GM19193 (cell line): ENCODE data around the gene ATXN1.

Source experiments
- POLR2A ChIP-seq: IDR thresholded peaks from 4 replicates; pipeline ENCODE4 v1.6.1; 2011; ENCODE audit not compliant: insufficient read depth, insufficient read length; ENCODE audit errors: extremely low read depth

The ATXN1 gene

DNA sequence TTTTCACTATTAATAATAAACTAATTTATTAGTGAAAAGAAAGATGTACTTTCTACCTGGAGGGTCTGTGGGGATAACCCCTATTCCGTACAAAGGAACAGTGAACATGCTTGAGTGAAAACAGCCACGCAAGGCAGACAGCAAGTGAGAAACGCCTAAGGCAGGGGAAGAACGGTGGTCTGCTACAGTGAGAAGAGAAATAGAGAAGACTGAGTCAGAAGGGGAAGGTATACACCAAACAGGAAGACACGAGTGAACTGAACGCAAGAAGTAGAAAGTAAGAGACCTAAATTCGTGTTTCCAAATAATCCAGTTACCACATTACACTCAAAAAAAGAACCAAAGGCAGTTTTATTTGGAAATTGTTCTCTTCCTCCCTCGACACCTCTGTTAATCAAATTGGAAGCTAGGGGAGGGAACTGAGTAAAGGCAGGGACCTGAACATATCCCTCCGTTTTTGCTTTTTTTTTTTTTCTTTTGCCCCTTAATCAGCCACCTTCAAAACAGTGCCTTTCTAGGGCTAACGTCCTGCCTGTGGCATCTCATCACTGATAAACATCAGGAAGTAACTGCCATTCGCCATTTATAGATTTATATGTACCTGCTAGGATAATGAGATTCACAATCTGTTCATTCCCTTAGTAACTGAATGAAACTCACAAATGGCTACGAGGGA lies 48.9 kb downstream of the ATXN1 start:
- no peak for TF ChIP-seq POLR2A

DNA sequence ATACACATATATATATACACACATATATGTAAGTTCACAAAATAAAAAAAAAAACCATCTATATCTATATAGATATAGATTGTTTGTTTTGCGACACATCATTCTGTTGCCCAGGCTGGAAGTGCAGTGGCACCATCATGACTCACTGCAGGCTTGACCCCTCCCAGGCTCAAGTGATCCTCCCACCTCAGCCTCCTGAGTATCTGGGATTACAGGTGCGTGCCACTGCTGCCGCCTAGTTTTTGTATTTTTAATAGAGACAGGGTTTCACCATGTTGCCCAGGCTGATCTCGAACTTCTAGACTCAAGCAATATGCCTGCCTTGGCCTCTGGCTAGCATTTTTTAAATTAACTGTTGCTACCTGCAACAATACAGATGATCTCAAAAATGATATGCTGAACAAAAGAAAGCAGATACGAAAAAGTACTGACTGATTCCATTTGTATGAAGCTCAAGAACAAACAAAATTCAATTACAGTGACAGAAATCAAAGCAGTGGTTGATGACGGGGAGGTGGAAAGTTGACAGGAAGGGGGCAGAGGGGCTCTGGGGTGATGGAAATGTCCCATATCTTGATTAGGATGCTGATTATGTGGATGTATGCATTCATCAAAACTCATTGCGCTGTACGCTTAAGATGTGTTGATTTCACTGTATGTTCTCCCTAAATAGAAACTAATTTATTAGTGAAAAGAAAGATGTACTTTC lies 49.6 kb downstream of the ATXN1 start:
- no peak for TF ChIP-seq POLR2A

DNA sequence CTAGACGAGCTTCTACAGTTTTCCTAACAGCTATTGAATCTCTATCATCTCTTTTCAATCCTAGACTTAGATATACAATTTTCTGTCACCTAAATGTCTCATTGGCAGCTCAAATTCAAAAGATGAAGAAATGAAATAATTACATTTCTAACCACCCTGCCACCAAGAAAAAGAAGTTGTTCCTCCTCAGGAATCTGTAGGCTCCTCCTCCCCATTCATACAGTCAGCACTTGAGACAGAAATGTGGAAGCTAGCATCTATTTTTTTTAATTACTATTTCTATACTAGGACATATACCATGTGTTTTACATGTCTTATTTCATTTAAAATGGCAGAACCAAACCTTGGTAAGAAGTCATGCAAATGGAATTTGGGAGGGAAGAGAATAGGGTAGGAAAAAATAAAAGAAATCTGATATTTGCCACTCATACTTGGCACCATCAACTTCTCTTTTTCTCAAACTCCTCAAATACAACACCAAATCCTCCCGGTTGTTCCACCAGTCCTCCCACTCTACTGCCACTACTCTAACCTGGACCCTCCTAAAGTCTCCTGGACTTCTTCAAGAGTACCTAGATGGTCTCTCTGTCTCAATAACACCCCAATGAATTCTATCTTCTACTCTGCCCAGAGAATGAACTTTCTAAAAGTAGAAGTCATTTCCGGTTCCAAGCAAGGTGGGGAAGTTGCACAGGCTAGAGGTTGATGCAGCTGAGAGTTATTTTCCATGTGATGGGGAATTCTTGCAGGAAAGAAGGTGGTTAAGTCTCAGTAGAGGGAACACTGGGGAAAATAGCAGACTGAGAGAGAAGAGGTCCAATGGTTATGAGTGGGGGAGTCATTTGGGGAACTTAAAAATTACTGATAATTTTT lies 54.1 kb downstream of the ATXN1 start:
- TF ChIP-seq POLR2A, result no peak

DNA sequence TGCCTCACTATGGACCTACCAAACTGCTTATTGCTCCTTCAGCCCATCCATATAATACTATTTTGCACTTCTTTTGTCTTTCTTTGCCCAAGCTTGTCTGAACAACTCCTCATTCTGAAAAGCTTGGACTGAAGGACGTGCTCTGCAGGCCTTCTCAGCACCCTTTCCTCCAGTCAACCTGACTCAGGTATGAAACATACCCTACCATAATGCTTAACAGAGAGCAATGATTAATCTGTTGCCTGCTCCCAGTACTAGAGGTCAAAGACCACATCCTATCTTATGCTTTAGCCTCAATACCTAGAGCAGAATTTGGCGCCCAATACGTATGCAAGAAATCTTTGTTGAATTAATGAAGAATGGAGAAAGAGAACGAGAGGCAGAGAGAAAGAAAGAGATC lies 55.2 kb downstream of the ATXN1 start:
- no peak for TF ChIP-seq POLR2A

DNA sequence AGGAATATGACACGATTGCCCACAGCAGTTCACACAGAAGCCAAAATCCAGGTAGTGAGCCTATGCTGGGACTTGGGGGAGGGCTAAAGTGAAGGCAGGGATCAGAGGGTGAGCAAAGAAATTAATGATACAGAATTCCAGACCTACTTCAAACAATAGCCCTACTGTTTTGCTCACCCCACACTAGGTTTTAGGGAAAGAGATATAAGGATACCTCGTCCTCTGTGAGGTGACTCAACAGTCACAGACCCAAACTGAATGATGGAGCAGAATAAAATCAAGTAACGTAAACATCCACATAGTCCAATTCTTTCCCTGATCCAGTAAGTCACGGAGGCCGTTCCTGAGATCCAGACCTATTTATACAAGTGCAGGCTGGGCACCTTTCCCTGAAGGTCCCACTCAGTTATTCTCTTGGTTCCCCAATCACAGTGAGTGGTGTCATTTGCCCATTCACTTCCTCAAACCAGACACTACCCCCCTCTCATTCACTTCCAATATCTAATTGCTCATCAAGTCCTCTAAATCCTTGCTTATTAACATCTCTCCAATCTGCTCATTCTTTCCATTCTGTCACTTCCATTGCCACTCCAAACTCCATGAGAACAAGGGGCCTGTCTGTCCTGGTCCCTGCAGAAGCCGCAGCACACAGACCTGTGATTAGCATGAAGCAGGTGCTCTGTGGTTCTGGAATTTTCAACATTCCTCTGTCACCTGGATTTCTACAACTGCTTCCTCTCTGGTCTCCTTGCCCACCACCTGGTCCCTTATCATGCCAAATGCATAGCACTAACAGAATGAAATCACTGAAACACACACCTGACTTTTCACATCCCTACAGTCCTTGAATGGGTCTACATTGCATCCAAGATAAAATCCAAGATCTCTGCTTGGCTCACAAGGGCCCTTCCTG lies 55.9 kb downstream of the ATXN1 start:
- no peak for TF ChIP-seq POLR2A

DNA sequence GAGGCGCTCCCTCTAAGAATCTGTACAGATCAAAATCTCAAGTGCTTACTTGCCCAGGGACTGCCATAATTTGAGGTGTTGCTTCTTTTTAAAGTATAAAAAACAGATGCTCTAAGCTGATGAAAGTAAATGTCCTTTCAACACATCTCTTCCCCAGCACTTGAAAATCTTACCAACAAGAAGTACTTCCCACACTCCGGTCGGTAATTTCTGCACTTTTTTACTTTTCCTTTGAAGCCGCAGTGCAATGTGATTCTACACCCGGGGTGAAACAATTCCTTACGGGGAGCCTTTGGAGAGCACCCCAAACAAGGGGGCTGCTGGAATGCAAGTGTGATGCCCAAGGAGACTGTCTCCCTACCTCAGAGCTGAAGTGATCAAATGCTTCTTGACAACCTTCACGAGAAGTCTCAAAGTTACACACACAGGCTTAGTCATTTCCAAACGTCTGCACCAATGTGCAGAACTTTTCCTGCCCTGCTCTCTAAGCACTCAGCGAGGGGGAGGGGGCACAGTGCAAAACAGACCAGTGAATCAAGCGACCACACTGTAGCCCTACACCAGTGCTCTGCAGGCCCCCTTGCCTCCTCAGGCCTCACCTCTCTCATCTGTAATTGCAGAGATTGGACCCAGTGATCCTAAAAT lies 56.7 kb downstream of the ATXN1 start:
- no peak for TF ChIP-seq POLR2A

DNA sequence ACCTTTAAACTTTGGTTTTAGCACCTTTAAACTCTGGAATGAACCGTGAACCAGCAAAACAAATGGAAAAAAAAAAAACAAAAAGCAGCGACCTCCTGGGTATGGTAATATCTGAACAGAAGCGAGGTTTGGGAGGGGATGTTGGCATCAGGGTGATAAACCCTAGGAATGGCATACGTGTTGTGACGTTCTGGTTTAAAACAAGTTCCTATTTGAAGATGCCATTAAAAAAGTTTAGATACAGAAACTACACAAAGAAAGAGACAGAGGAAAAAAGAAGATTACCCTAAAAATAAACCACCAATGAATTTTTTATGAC lies 60.4 kb downstream of the ATXN1 start:
- TF ChIP-seq POLR2A, result no peak

DNA sequence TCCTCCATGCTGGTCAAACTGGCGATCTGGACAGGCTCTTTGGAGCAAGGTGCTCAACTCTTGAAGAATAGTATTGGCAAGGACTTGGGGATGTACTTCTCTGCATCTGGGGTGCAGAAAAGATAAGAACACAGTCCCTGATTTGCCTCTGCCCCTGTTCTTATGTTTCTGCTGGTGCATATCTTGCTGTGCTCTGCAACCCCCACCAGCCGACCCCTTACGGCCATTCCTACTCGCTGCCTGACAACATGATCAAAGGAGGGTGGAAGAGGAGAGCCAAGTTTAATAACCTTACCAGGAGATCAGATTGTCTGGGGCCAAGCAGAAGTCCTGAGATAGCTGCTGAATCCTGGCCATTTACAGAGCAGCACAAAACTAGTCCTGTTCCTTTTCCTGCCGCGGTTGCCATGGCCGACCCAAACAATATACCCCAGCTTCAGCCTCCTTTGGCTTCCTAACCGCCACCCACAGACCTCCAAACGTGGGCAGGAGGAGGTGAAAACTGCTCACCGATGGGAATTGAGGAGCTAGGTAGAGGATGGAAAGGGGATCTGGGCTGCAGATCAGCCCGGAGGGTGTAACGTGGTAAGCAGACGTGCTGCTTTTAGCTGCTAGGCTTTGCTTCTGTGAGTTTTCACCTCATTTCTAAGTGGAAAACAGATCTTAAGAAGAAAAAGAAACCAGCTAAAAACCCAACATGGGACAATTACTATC lies 60.9 kb downstream of the ATXN1 start:
- TF ChIP-seq POLR2A, result no peak

DNA sequence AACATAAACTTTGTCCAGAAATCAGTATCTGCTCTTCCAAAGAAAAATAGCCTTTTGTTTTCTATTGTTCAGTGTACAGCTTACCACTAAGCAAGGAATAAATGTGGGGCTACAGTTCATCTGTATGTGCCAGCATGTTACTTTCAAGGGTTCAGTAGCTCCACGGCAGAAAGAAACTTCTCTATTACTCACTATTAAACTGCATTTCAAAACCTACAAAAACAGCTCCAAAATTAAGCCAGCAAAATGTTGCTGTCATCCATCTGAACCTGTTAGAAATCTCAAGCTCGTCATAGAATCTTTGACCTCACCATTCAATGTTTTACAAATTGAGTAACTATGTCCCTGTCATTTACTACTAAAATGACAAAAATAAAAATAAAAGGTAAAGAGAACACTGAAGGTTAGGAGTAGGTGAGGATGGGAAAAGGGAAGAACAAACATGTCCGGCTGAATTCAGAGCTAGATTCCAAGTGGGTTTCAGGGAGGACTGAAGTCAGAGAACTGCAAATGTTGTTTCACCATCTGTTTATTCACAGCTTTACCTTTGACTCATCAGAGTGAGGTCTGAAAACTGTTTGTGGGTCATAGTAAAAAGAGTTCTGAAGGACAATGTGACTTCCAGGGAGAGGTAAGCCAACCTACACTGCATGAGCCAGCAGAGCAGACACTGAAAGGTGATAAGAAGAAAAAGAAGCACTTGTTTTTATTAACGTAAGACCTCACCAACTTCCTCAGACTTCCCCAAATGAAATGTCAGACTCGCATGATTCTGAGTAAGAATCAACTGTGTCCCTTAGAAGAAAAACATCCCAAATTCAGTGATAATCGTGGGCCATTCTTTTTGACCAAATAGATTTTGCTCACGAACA lies 62.0 kb downstream of the ATXN1 start:
- no peak for TF ChIP-seq POLR2A

DNA sequence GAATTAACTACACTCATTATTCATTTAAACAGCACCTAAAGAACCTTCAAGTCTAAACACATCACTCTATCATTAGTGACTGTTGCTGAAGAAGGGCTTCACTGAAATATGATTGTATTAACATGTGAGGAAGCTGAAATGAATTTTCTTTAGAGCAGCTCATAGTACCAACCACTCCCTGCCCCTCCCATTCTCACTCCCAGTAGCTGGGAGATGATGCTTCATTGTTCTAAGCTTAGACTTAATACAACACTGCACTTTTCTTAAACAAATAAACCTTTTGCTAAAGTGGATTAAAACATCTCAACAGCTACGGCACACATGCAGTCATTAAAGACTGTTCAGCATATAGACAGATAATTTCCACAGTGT lies 63.1 kb downstream of the ATXN1 start:
- TF ChIP-seq POLR2A, result no peak

DNA sequence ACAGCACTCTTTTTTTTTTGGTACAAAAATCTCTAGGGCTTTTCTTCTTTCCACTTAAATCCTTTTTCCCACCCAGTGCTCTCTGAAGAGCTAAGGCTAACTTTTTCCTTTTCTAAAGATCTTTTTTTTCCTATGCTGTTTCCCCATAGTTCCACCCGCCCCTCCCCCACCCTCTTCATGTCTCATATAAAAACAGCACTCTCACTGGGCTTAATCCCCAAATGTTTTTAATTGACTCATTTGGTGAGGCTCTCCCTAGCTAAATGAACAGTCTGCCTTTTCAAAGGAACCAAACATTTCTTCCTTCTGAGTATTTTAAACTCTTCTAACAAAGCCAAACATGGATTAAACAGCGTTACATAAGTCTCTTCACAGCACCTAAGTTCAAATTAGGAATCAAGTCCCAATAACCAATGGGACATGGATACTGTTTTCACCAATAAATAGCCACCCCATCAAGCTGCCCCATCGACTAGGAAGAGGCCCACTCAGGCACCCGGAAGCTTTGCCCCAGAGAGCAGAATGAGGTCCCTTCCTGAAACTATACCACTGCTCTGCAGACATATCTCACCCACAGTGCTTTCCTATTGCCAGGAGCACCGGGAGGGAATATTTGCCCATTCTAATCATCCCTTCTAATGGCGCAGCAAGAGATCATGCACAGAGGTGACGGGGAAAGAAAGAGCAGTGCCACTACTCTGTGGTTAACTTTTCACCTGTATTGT lies 63.7 kb downstream of the ATXN1 start:
- no peak for TF ChIP-seq POLR2A

DNA sequence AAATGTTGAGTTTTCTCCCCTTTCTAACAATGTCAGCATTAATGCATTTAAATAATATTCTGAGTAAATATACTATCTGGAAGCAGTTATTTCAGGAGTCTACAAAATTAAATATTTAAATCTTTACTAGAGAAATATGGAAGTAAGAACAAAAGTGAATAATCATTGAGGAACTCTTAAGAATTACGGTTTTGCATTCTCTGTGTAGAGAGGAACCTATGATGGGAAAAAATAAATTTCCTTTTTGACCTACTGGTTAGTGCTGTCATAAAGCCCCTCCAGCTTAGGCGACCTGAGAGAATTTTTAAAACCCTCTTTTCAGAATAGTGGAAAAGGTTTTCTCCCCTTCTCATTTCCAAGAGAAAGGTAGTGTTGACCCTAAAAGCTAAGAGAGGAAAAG lies 64.8 kb downstream of the ATXN1 start:
- no peak for TF ChIP-seq POLR2A

DNA sequence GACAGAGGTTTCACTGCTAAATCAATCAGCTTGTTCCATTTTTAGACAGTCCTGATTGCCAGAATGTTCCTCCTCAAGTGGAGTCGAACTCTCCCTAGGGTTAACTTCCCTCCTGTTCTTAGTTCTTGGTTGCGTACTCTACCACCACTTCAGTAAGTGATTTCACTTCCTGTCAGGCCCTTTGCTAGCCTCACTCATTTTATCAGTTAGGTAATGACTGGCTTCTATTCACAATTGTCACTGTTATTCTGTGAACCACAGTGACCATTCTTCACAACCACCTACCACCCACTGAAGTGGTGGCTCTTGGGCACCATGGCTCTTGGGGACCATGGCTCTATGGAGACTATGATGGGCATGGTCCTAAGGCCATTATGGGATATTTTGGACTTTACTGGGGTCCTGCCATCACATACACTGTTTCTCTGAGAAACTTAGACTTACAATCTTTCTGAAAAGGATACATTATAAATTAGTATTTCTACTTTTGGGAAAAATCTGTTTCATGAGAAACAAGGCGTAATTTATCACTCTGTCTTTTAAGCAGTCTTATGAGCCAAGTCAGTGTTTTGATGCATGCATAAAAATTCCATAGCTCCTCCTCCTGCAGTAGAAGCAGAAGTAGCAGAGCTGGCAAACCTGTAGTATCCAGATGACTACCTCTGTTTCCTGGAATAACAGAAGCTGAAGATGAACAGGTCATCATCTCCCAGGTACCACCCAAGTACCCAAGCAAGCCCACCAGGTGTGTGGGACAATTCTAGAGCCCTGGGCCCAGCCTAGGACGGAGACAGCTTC lies 66.3 kb downstream of the ATXN1 start:
- no peak for TF ChIP-seq POLR2A
